SJSA1 (cell line): Measurements from ENCODE around the gene DYRK4. TPM values are rescaled to one million over a fixed set of nuclear protein-coding genes. Genes with fewer than 3 reads are reported as not detected.
A peak's percentile ranks its signal among the peaks of the same experiment; 100 is the strongest.

Source experiments
- DNase-seq, 2 experiments: peaks; one replicate each; pipeline ENCODE4 v3.0.0-alpha.2; 2015 to 2020; ENCODE audit warnings: low spot score in 2 of 2, low read depth in 1 of 2
- H3K27ac ChIP-seq: fragments of 250-450 bp; sonication (Bioruptor Pico); 2 replicates; pipeline ENCODE4 v1.5.1; 2020; ENCODE audit warnings: mild to moderate bottlenecking, moderate library complexity
- H3K27me3 ChIP-seq: fragments of 250-450 bp; sonication (Bioruptor Pico); replicated peaks from 2 replicates; pipeline ENCODE4 v1.5.1; 2020; ENCODE audit warnings: mild to moderate bottlenecking, moderate library complexity
- H3K36me3 ChIP-seq: fragments of 250-450 bp; sonication (Bioruptor Pico); 2 replicates; pipeline ENCODE4 v1.5.1; 2020; ENCODE audit warnings: mild to moderate bottlenecking
- H3K4me1 ChIP-seq: fragments of 250-450 bp; sonication (Bioruptor Pico); replicated peaks from 2 replicates; pipeline ENCODE4 v1.6.1; 2021; ENCODE audit warnings: mild to moderate bottlenecking
- H3K4me3 ChIP-seq: fragments of 250-450 bp; sonication (Bioruptor Pico); 2 replicates; pipeline ENCODE4 v1.5.1; 2020; ENCODE audit warnings: mild to moderate bottlenecking
- H3K9me3 ChIP-seq: fragments of 250-450 bp; sonication (Bioruptor Pico); replicated peaks from 2 replicates; pipeline ENCODE4 v1.5.1; 2020; ENCODE audit warnings: mild to moderate bottlenecking
- total RNA-seq: library from RNA; depleted of rRNA; stranded (reverse); fragments of >200 nt; shearing (Covaris generic); gene quantifications from 2 replicates; pipeline ENCODE4 v1.2.3, GENCODE V29; 2014

DYRK4 gene
- total RNA-seq, 1 experiment from 2014 or later, result 58.8 TPM

GRCh38 chr12:4609071-4609470, 47.1 kb downstream of the DYRK4 start:
- no peak for DNase-seq
- H3K36me3 ChIP-seq, result peaks cover 30% of the 10 kb centered on the region
- no peak overlapping the region for H3K27ac ChIP-seq
- H3K4me1 ChIP-seq, result no peaks in the 10 kb centered on the region
- no peaks in the 10 kb centered on the region for H3K9me3 ChIP-seq
- no peak overlapping the region for H3K4me3 ChIP-seq
- H3K27me3 ChIP-seq, result 0 out of 2 replicates have a peak, but pooled peaks cover 2% of the 10 kb centered on the region

DNA sequence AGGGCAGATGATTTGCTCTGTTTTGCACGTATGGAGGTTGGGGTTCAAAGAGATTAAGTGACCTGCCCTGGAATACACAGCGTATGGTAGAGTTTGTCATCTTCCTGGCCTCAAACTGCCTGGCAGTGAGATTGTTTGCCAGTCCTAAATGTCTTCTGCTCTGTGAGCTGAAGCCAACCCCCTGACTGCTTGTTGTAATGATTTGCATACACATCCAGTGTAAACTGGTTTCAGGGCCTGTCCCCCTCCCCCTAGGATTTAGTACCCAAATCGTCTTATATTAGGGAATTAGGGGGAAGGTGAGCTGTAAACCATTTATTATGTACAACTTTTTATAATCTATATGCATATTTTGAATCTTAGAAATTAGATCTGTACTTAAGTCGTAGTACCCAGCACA, 48.5 kb downstream of the DYRK4 start:
- Histone ChIP-seq H3K4me1 (no peaks in the 10 kb centered on the region), H3K4me3 (no peak overlapping the region), H3K27me3 (no peaks in the 10 kb centered on the region), H3K27ac (no peak overlapping the region), H3K9me3 (no peaks in the 10 kb centered on the region), H3K36me3 (peaks cover 33% of the 10 kb centered on the region)
- DNase-seq, result no peak

- H3K27me3 ChIP-seq, result no peaks in the 10 kb centered on the region
These were observed 53.7 kb downstream of the DYRK4 start for GRCh38 chr12:4615667-4616066.

DNA sequence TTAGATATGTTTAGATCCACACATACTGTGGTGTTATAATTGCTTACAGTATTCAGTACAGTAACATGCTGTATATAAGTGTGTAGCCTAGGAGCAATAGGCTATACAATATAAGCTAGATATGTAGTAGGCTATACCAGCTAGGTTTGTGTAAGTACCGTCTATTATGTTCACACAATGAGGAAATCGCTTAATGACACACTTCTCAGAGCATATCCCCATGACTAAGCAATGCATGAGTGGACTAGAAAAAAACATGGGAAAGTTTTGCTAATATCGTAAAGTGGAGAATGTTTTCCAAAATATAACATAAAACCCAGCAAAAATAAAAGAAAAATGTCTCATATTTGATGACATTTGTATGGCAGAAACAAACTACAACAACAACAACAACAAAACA, 59.5 kb downstream of the DYRK4 start:
- Histone ChIP-seq H3K36me3 (no peaks in the 10 kb centered on the region), H3K4me3 (no peak overlapping the region), H3K4me1 (no peaks in the 10 kb centered on the region), H3K9me3 (no peaks in the 10 kb centered on the region), H3K27me3 (peaks cover 12% of the 10 kb centered on the region), H3K27ac (no peak overlapping the region)
- no peak for DNase-seq

More at GRCh38 chr12:4615667-4616066, 53.7 kb downstream of the DYRK4 start:
- DNase-seq, result no peak
- H3K9me3 ChIP-seq, result no peaks in the 10 kb centered on the region
- peaks cover 27% of the 10 kb centered on the region for H3K36me3 ChIP-seq
- H3K4me1 ChIP-seq, result no peaks in the 10 kb centered on the region
- no peak overlapping the region for H3K4me3 ChIP-seq
- H3K27ac ChIP-seq, result no peak overlapping the region

DNA sequence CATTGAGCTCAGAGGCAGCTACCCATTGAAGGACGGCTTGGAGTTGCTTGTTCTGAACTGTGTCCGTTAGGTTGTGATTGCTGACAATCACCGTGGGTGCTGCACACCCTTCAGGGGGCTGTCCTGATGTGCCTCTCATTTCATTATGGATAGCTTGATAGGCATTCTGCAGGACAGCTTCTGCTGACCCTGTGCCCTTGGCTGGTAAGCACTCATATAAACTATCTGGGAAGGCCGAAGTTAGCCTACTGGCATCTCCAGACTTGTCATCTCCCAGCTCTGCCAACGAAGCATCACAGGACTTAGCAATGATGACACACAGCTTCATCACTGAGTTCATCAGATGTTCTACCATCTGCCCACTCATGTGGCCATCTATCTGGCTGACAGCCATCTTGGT, 64.5 kb downstream of the DYRK4 start:
- Histone ChIP-seq H3K27ac (no peak overlapping the region), H3K36me3 (no peaks in the 10 kb centered on the region), H3K27me3 (peaks cover 45% of the 10 kb centered on the region), H3K4me3 (no peak overlapping the region), H3K4me1 (no peaks in the 10 kb centered on the region), H3K9me3 (no peaks in the 10 kb centered on the region)
- DNase-seq, result no peak

DNA sequence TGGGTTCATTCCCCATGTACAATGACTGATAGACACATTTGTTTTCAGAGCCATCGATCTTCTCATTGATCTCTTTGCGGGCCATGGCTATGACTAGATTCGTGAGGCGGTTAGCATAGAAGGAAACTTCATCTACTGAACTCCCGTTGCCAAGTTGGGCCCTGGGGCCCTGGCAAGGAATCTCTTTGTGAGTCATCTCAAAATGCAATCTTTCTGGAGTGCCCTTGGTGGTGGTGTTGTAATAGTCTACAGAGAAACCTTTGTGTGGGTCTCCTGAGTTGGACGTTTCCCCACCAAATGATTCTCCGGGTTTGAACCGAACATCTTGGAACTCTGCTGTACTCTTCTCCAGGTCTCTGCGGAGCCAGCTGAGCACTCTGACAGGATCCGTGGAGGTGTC, 66.4 kb downstream of the DYRK4 start:
- DNase-seq, result no peak
- Histone ChIP-seq H3K4me1 (no peaks in the 10 kb centered on the region), H3K36me3 (no peaks in the 10 kb centered on the region), H3K27ac (no peak overlapping the region), H3K9me3 (no peaks in the 10 kb centered on the region), H3K4me3 (no peak overlapping the region), H3K27me3 (peaks cover 53% of the 10 kb centered on the region)

- no peaks in the 10 kb centered on the region for H3K36me3 ChIP-seq
- no peak for DNase-seq
- H3K27ac ChIP-seq, result no peak overlapping the region
- H3K4me1 ChIP-seq, result no peaks in the 10 kb centered on the region
- H3K9me3 ChIP-seq, result no peaks in the 10 kb centered on the region
- peaks cover 61% of the 10 kb centered on the region for H3K27me3 ChIP-seq
- no peak overlapping the region for H3K4me3 ChIP-seq
These were observed 68.3 kb downstream of the DYRK4 start for GRCh38 chr12:4630262-4630661.

DNA sequence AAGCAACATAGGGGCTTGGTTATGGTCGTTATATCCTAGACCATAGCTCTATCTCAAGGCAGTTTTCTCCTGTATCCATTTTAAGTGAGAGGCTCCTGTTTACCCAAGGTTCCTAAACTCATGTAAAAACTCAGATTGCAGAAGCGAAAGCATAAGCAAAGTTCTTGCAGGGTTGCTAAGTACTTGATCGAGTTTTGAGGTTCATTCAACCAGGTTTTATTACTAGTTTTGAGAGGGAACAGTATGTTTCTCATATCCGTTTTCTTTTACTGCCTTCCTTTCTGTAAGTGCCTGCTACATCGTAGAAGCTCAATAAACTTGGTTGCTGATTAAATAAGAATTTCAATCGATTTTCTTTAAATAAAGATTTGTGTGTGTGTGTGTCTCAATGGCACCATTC, 81.7 kb downstream of the DYRK4 start:
- Histone ChIP-seq H3K4me3 (no peak overlapping the region), H3K27ac (no peak overlapping the region), H3K36me3 (no peaks in the 10 kb centered on the region), H3K27me3 (peaks cover 19% of the 10 kb centered on the region; the same call in 1 of the 2 replicates), H3K4me1 (peaks cover 6% of the 10 kb centered on the region), H3K9me3 (no peaks in the 10 kb centered on the region)
- DNase-seq, result no peak

DNA sequence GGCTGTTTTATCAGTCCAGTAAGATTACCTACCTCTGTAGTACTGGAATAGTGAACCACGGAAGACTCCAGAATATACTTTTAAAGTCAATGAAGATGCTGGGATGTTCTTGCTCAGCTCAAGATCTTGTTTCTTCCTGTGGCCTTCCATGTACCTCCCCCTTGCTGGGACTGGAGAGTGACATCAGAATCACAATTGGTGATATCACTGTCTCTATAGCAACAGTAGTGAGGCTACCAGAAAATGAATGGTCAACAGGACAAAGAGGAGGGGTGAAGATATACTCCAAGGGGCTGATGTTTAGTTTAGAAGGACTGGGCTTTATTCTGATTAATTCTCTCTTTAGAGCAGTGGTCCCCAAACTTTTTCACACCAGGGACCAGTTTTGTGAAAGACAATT, 83.0 kb downstream of the DYRK4 start:
- no peak for DNase-seq
- no peaks in the 10 kb centered on the region for H3K9me3 ChIP-seq
- peaks cover 10% of the 10 kb centered on the region for H3K4me1 ChIP-seq
- peaks cover 16% of the 10 kb centered on the region; the same call in 1 of the 2 replicates for H3K27me3 ChIP-seq
- no peaks in the 10 kb centered on the region for H3K36me3 ChIP-seq
- no peak overlapping the region for H3K27ac ChIP-seq
- H3K4me3 ChIP-seq, result no peak overlapping the region

DNA sequence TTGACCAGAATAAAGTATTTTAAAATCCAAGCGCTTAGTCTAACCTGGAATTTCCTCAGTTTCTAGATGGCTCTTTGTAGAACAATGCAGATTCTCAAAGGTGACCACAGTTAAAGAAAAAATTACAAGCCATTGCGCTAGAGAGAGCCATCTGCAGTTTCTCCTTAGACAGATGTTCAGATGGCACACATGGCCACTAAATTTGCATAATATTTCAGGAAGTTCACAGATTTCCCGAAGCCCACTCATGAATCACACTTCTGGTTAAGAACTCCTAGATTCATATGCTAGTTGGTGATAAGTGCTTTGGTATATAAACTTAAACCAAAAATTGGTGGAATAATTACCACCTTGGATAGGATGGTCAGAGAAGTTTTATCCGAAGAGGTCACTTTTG, 86.1 kb downstream of the DYRK4 start:
- Histone ChIP-seq H3K27me3 (no peaks in the 10 kb centered on the region), H3K4me1 (peaks cover 16% of the 10 kb centered on the region), H3K4me3 (peak overlapping the region; percentile 67), H3K9me3 (no peaks in the 10 kb centered on the region), H3K36me3 (peaks cover 4% of the 10 kb centered on the region; the same call in 1 of the 2 replicates), H3K27ac (no peak overlapping the region)
- no peak for DNase-seq

- no peaks in the 10 kb centered on the region for H3K9me3 ChIP-seq
- peak within 1 kb of the TSS; percentile 52 for H3K27ac ChIP-seq
- DNase-seq, result peak; percentile 82 to 85
- peaks cover 16% of the 10 kb centered on the region for H3K4me1 ChIP-seq
- peak within 1 kb of the TSS; percentile 67 for H3K4me3 ChIP-seq
- peaks cover 4% of the 10 kb centered on the region; the same call in 1 of the 2 replicates for H3K36me3 ChIP-seq
- no peaks in the 10 kb centered on the region for H3K27me3 ChIP-seq
These were observed 86.7 kb downstream of the DYRK4 start, which contains the start of the genes AKAP3 and NDUFA9 for GRCh38 chr12:4648501-4649357. AKAP3 (minus strand) TSS chr12:4649051; CDS start chr12:4638196, 10,855 bp downstream. NDUFA9 (plus strand) TSS chr12:4649114; CDS start chr12:4649127, 13 bp downstream.

DNA sequence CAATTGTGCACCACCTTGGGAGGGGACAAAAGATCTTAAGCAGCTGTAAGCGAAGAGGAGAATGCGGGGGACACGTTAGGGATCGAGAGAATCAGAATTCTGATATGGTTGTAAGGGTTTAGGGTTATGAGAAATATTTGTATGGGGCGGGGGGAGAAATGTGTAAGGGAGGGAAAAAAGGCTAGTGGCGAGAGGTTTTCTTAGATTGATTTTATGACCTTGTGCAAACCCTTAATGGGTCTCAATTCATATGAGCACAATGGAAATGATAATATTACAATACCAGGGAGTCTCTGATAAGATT, 87.3 kb downstream of the DYRK4 start:
- Histone ChIP-seq H3K27ac (peak overlapping the region; percentile 52), H3K27me3 (no peaks in the 10 kb centered on the region)

DNA sequence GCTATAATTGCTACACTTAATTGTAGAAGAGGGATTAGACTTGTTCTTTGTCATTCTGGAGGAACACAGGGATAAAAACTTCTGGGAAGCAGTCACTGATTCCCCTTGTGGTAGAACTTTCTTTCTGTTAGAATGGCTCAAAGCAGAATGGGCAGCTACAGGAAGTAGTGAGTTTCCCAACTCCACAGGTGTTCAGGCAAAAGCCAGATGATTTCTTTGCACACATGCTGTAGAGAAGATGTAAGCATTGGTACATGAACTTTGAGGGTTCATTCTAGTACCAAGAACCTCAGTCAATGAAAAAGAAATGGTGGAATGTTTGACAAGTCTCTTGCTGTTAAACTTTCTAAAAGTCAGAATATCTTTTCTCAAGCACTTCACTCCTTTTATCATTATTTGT, 91.2 kb downstream of the DYRK4 start:
- Histone ChIP-seq H3K27ac (no peak overlapping the region), H3K4me1 (peaks cover 12% of the 10 kb centered on the region), H3K27me3 (no peaks in the 10 kb centered on the region), H3K9me3 (no peaks in the 10 kb centered on the region), H3K4me3 (no peak overlapping the region), H3K36me3 (peaks cover 47% of the 10 kb centered on the region)
- no peak for DNase-seq

More for the DNA sequence above, 87.3 kb downstream of the DYRK4 start:
- peaks cover 9% of the 10 kb centered on the region for H3K36me3 ChIP-seq
- H3K9me3 ChIP-seq, result no peaks in the 10 kb centered on the region
- peaks cover 16% of the 10 kb centered on the region for H3K4me1 ChIP-seq
- DNase-seq, result no peak
- peak overlapping the region; percentile 67 for H3K4me3 ChIP-seq

- Histone ChIP-seq H3K4me3 (no peak overlapping the region), H3K9me3 (no peaks in the 10 kb centered on the region), H3K27me3 (no peaks in the 10 kb centered on the region), H3K4me1 (peaks cover 11% of the 10 kb centered on the region), H3K27ac (no peak overlapping the region), H3K36me3 (peaks cover 51% of the 10 kb centered on the region)
- DNase-seq, result no peak
These were observed 91.7 kb downstream of the DYRK4 start for GRCh38 chr12:4653691-4654090.
